Activated CD4-positive, alpha-beta T cell treated with anti-CD3 and anti-CD28 coated beads, Interleukin-2, Interleukin-6, amounts not matched to agents 100 ng/mL and 50 ng/mL, durations not matched to agents 16 hours and 8 hours (primary cell): Measurements from ENCODE around the gene ACYP1.
"Not testable (repeated sequence)": the region's sequence is repeated elsewhere in the genome, so short reads cannot be mapped to it uniquely, and the experiment has no call there.

Source experiments
- DNase-seq: peaks from one replicate; pipeline ENCODE4 v3.0.0-alpha.2; 2020

Gene ACYP1

GRCh38 chr14:75068294-75069120 lies 4.7 kb upstream of the ACYP1 start:
- no peak for DNase-seq

- not testable (repeated sequence) for DNase-seq
Measured at GRCh38 chr14:75067765-75068164, 3.9 kb upstream of the ACYP1 start.

- DNase-seq = no peak
Measured at GRCh38 chr14:75067212-75067611, 3.4 kb upstream of the ACYP1 start.

- no peak for DNase-seq
Measured at GRCh38 chr14:75066691-75067090, 2.9 kb upstream of the ACYP1 start.

- DNase-seq = no peak
Measured at GRCh38 chr14:75064205-75064567, 362 bp upstream of the ACYP1 start.

- no peak for DNase-seq
Measured at GRCh38 chr14:75063013-75063412, 811 bp downstream of the ACYP1 start.

- no peak for DNase-seq
Measured at GRCh38 chr14:75060420-75060819, 3.4 kb downstream of the ACYP1 start.

- no peak for DNase-seq
Measured at GRCh38 chr14:75059642-75060041, 4.2 kb downstream of the ACYP1 start.

GRCh38 chr14:75054421-75054820 lies 9.4 kb downstream of the ACYP1 start:
- no peak for DNase-seq

- no peak for DNase-seq
Measured at GRCh38 chr14:75053396-75054291, 10.2 kb downstream of the ACYP1 start.

- no peak for DNase-seq
Measured at GRCh38 chr14:75051556-75051899, 12.3 kb downstream of the ACYP1 start.

- DNase-seq = peak; percentile 87
Measured at GRCh38 chr14:75050852-75051555, 12.8 kb downstream of the ACYP1 start, which contains the start of gene MLH3. TSS of gene MLH3 (minus strand) at chr14:75051467. CDS start at chr14:75049655, 1,812 bp downstream.

GRCh38 chr14:75049731-75050201 lies 14.1 kb downstream of the ACYP1 start:
- no peak for DNase-seq

- DNase-seq = no peak
Measured at GRCh38 chr14:75049136-75049535, 14.7 kb downstream of the ACYP1 start.

- DNase-seq = no peak
Measured at GRCh38 chr14:75048101-75048500, 15.7 kb downstream of the ACYP1 start.

- DNase-seq = no peak
Measured at GRCh38 chr14:75047506-75047905, 16.3 kb downstream of the ACYP1 start.

- peak; percentile 36 for DNase-seq
Measured at GRCh38 chr14:75046899-75047298, 16.9 kb downstream of the ACYP1 start.

GRCh38 chr14:75046275-75046674 lies 17.5 kb downstream of the ACYP1 start:
- no peak for DNase-seq

- no peak for DNase-seq
Measured at GRCh38 chr14:75044752-75045151, 19.1 kb downstream of the ACYP1 start.

- no peak for DNase-seq
Measured at GRCh38 chr14:75044322-75044721, 19.5 kb downstream of the ACYP1 start.

GRCh38 chr14:75042035-75042434 lies 21.8 kb downstream of the ACYP1 start:
- no peak for DNase-seq

- DNase-seq = no peak
Measured at GRCh38 chr14:75041613-75042012, 22.2 kb downstream of the ACYP1 start.

GRCh38 chr14:75040959-75041358 lies 22.9 kb downstream of the ACYP1 start:
- DNase-seq = no peak
